Embryonic facial prominence (tissue), 1 donor: ENCODE results near the gene EGR2.

Experiments
- DNase-seq: peaks from one replicate; pipeline ENCODE4 v3.0.0-alpha.2; 2016; ENCODE audit errors: extremely low spot score

The EGR2 gene

GRCh38 chr10:62816331-62817120, at the start of gene EGR2:
Gene EGR2, minus strand, starts transcription at chr10:62816366. Its CDS starts 337 bp downstream, at chr10:62816029.
- peak; percentile 91 for DNase-seq

GRCh38 chr10:62862447-62862846, 46.3 kb upstream of the EGR2 start:
- DNase-seq, result no peak

- DNase-seq, result no peak
Measured at GRCh38 chr10:62861507-62861906, 45.3 kb upstream of the EGR2 start.

GRCh38 chr10:62860946-62861345, 44.8 kb upstream of the EGR2 start:
- no peak for DNase-seq

- DNase-seq, result no peak
Measured at GRCh38 chr10:62858364-62858763, 42.2 kb upstream of the EGR2 start.

- DNase-seq, result no peak
Measured at GRCh38 chr10:62856021-62856420, 39.9 kb upstream of the EGR2 start.

GRCh38 chr10:62853710-62854109, 37.5 kb upstream of the EGR2 start:
- DNase-seq, result no peak

GRCh38 chr10:62852961-62853702, 37.0 kb upstream of the EGR2 start:
- DNase-seq, result no peak

GRCh38 chr10:62851442-62851841, 35.3 kb upstream of the EGR2 start:
- DNase-seq, result no peak

GRCh38 chr10:62850646-62851045, 34.5 kb upstream of the EGR2 start:
- DNase-seq, result no peak

GRCh38 chr10:62847433-62847832, 31.3 kb upstream of the EGR2 start:
- no peak for DNase-seq

GRCh38 chr10:62844280-62845011, 28.3 kb upstream of the EGR2 start:
- no peak for DNase-seq

GRCh38 chr10:62843600-62843999, 27.4 kb upstream of the EGR2 start:
- no peak for DNase-seq

GRCh38 chr10:62842983-62843382, 26.8 kb upstream of the EGR2 start:
- DNase-seq, result no peak

- DNase-seq, result no peak
Measured at GRCh38 chr10:62839590-62839989, 23.4 kb upstream of the EGR2 start.

- DNase-seq, result no peak
Measured at GRCh38 chr10:62831346-62831745, 15.2 kb upstream of the EGR2 start.

GRCh38 chr10:62830679-62831078, 14.5 kb upstream of the EGR2 start:
- DNase-seq, result no peak

GRCh38 chr10:62829622-62830021, 13.5 kb upstream of the EGR2 start:
- DNase-seq, result no peak

- DNase-seq, result no peak
Measured at GRCh38 chr10:62826273-62826672, 10.1 kb upstream of the EGR2 start.

GRCh38 chr10:62820586-62820985, 4.4 kb upstream of the EGR2 start:
- no peak for DNase-seq

GRCh38 chr10:62819141-62819920, 3.2 kb upstream of the EGR2 start:
- no peak for DNase-seq
